Measurements from ENCODE around the gene PPY. TPM values are rescaled to one million over a fixed set of nuclear protein-coding genes. Genes with fewer than 3 reads are reported as not detected.
A peak's percentile ranks its signal among the peaks of the same experiment; 100 is the strongest.

PPY gene
- total and polyA plus RNA-seq, 2 donors (not counting 1 experiment from before 2014, with no cell fraction given) = not detected

DNA sequence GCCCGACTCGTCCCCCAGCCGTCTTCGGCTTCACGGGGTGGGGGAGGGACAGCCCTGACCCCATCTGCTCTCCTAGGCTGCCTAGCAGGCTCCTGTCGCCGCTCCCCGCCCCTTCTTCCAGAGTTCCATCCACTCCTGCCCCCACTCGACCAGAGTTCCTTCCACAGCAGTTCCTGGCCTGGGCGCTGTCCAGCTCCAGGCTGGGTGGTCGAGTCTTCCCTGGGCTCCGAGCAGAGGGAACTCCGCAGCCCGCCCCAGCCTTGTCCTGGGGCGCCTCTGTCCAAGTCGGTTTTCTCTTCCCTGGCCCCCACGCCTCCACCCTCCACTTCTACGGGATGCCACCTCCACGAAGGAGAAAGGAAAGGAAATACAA is 10.1 kb upstream of the PPY start:
- Histone ChIP-seq H3K4me2 (replicated peaks; ENCODE audit: low read depth, low read length, poor library complexity, severe bottlenecking) (peak overlapping the region; percentile 60), H3K27ac (ENCODE audit: low read length in 2 of 2) (no peak overlapping the region), H3K9me3 (ENCODE audit: control extremely low read depth in 1 of 3, control insufficient read depth in 2 of 3, insufficient read depth in 1 of 3, low read length in 2 of 3) (peaks cover 0 to 10% (median 0%) of the 10 kb centered on the region in 3 donors), H3K79me2 (ENCODE audit: control insufficient read depth, insufficient read depth, low read length) (no peaks in the 10 kb centered on the region), H2AFZ (ENCODE audit: insufficient read depth, low read depth, low read length, poor library complexity, severe bottlenecking) (peak overlapping the region; percentile 49), H3K27me3 (replicated peaks in 1 of 4; ENCODE audit: control extremely low read depth in 1 of 4, control insufficient read depth in 3 of 4, insufficient read depth in 4 of 4, low read length in 3 of 4) (peaks cover 0 to 49% (median 18%) of the 10 kb centered on the region in 4 experiments), H4K20me1 (ENCODE audit: control insufficient read depth, insufficient read depth, low read length, poor library complexity, severe bottlenecking) (no peaks in the 10 kb centered on the region), H3K36me3 (replicated peaks in 1 of 2; ENCODE audit: control extremely low read depth in 1 of 2, control insufficient read depth in 1 of 2, extremely low read depth in 1 of 2, insufficient read depth in 2 of 2, low read length in 1 of 2) (no peaks in the 10 kb centered on the region), H3K4me1 (ENCODE audit: control insufficient read depth in 2 of 2, insufficient read depth in 2 of 2, low read length in 2 of 2) (peaks cover 11 to 13% of the 10 kb centered on the region in 2 donors), H3K9ac (ENCODE audit: low read length) (no peak overlapping the region), H3K4me3 (ENCODE audit: control extremely low read depth in 1 of 5, extremely low read depth in 1 of 5, insufficient read depth in 1 of 5, low read depth in 2 of 5, low read length in 4 of 5) (no peak overlapping the region)
- TF ChIP-seq, protein P1, sequence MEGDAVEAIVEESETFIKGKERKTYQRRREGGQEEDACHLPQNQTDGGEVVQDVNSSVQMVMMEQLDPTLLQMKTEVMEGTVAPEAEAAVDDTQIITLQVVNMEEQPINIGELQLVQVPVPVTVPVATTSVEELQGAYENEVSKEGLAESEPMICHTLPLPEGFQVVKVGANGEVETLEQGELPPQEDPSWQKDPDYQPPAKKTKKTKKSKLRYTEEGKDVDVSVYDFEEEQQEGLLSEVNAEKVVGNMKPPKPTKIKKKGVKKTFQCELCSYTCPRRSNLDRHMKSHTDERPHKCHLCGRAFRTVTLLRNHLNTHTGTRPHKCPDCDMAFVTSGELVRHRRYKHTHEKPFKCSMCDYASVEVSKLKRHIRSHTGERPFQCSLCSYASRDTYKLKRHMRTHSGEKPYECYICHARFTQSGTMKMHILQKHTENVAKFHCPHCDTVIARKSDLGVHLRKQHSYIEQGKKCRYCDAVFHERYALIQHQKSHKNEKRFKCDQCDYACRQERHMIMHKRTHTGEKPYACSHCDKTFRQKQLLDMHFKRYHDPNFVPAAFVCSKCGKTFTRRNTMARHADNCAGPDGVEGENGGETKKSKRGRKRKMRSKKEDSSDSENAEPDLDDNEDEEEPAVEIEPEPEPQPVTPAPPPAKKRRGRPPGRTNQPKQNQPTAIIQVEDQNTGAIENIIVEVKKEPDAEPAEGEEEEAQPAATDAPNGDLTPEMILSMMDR (IDR thresholded peaks at IDR 0.05) = no peak
- no peak for TF ChIP-seq EZH2 (IDR thresholded peaks at IDR 0.05; ENCODE audit: borderline replicate concordance, insufficient read depth, low read depth, low read length, poor library complexity, severe bottlenecking)
- ATAC-seq (ENCODE audit: low read depth) = no peak
- WGBS (ENCODE audit: insufficient coverage) = 76% methylated on average over 19 of the region's 19 CpGs
- ChIA-PET CTCF (no interaction called here), POLR2A (no interaction called here)
- peaks cover 4% of the 10 kb centered on the region for H3K4me1 Mint-ChIP-seq
- no peaks in the 10 kb centered on the region for H3K9me3 Mint-ChIP-seq (ENCODE audit: insufficient read depth)
- intact Hi-C loops (cut with micrococcal nuclease) = no loop called here
- peaks cover 66% of the 10 kb centered on the region for H3K27me3 Mint-ChIP-seq
- DNase-seq = no peak
- H3K4me3 Mint-ChIP-seq = peak overlapping the region; percentile 16
- no peak overlapping the region for H3K27ac Mint-ChIP-seq

DNA sequence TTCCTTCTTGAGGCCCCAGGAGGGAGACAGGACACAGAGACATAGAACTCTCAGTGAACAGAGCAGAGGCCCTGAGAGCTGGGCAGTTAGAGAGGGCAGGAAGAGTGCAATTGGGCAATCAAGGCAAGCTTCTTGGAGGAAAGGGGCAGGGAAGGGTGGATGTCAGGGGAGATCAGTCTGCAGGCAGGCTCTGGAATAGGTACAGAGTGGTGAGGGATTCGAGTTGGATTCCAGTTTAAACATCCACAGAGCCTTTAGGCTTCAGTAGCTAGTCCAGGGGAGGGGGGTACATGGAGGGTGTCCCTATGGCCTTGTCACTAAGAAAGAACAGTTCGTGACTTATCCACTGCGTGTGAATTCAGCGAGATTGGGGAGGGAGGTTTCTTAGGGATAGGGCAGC is 9.5 kb upstream of the PPY start:
- TF ChIP-seq, protein P1 (IDR thresholded peaks at IDR 0.05) = no peak
- no peak for TF ChIP-seq EZH2 (IDR thresholded peaks at IDR 0.05; ENCODE audit: borderline replicate concordance, insufficient read depth, low read depth, low read length, poor library complexity, severe bottlenecking)
- Mint-ChIP-seq H3K4me3 (no peak overlapping the region), H3K27ac (no peak overlapping the region), H3K9me3 (ENCODE audit: insufficient read depth) (no peaks in the 10 kb centered on the region), H3K27me3 (peaks cover 66% of the 10 kb centered on the region), H3K4me1 (peaks cover 4% of the 10 kb centered on the region)
- Histone ChIP-seq H3K4me1 (ENCODE audit: control insufficient read depth in 2 of 2, insufficient read depth in 2 of 2, low read length in 2 of 2) (peaks cover 11 to 13% of the 10 kb centered on the region in 2 donors), H3K79me2 (ENCODE audit: control insufficient read depth, insufficient read depth, low read length) (no peaks in the 10 kb centered on the region), H3K36me3 (replicated peaks in 1 of 2; ENCODE audit: control extremely low read depth in 1 of 2, control insufficient read depth in 1 of 2, extremely low read depth in 1 of 2, insufficient read depth in 2 of 2, low read length in 1 of 2) (no peaks in the 10 kb centered on the region), H3K4me3 (ENCODE audit: control extremely low read depth in 1 of 5, extremely low read depth in 1 of 5, insufficient read depth in 1 of 5, low read depth in 2 of 5, low read length in 4 of 5) (no peak overlapping the region), H4K20me1 (ENCODE audit: control insufficient read depth, insufficient read depth, low read length, poor library complexity, severe bottlenecking) (no peaks in the 10 kb centered on the region), H2AFZ (ENCODE audit: insufficient read depth, low read depth, low read length, poor library complexity, severe bottlenecking) (no peak overlapping the region), H3K27me3 (replicated peaks in 1 of 4; ENCODE audit: control extremely low read depth in 1 of 4, control insufficient read depth in 3 of 4, insufficient read depth in 4 of 4, low read length in 3 of 4) (peaks cover 0 to 49% (median 18%) of the 10 kb centered on the region in 4 experiments), H3K27ac (ENCODE audit: low read length in 2 of 2) (no peak overlapping the region), H3K9me3 (ENCODE audit: control extremely low read depth in 1 of 3, control insufficient read depth in 2 of 3, insufficient read depth in 1 of 3, low read length in 2 of 3) (peaks cover 0 to 10% (median 0%) of the 10 kb centered on the region in 3 donors), H3K9ac (ENCODE audit: low read length) (no peak overlapping the region), H3K4me2 (replicated peaks; ENCODE audit: low read depth, low read length, poor library complexity, severe bottlenecking) (no peak overlapping the region)
- POLR2A ChIA-PET = no interaction called here
- DNase-seq (no peak), ATAC-seq (ENCODE audit: low read depth) (no peak)
- WGBS (ENCODE audit: insufficient coverage) = 83% methylated on average over 1 of the region's 4 CpGs
- intact Hi-C loops (cut with micrococcal nuclease) = no loop called here
- CTCF ChIA-PET = no interaction called here

All from B cell (primary cell).